GM18907 (cell line): ENCODE results near the gene CTDSP2.

Experiments used
- ATAC-seq: cut with Tn5 transposase; IDR thresholded peaks from one replicate; pipeline ENCODE4 v1.9.1; 2021; ENCODE audit warnings: mild to moderate bottlenecking, moderate library complexity; ENCODE audit not compliant: unreplicated experiment

The CTDSP2 gene

DNA sequence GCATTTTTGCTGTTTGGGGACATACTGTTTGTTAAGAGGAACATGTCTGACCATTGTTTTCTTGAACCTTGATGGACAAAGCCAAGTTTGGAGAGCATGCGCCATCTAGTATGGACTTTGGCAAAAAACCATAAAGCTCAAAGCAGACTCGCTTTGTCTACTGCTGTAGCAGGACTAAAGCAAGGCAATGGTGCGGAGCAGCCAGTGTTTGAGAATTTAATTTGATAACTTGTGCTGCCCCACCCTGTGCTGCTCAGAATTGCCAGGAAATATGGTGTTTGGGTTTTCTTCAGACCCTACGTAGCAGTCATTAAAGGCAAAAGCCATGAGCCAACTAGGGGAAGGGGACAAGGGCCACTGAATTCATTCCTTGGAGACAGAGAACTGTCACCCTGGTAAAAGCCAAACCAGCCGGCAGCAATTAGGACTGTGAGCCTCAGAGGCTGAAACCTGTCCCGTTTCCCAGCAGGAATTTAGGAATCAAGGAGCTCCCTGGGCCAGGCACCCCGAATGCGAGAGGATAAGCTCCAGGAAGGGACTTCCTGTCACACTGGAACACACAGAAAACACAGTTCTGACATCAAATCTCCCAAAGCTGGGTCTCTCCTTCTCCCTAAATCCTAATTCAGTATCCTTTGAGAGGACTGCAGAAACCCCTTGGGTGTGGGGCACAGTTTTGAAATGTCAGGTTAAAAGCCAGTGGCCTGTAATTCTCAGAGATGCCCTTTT, 29.1 kb downstream of the CTDSP2 start:
- no peak for ATAC-seq

DNA sequence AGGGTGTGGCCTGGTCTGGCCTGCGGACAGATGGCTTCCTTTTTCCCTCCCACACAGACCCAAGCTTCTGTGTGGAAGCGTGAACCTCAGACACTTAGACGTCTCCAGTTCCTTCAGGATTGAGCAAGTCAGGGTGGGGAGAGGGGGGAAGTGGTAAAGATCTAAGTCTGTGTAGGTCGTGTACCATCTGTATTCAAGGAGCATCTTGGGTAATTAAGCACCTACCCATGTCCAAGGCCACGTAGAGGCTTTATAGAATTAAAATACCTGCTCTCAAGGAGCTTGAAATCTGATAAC, 29.7 kb downstream of the CTDSP2 start:
- no peak for ATAC-seq

DNA sequence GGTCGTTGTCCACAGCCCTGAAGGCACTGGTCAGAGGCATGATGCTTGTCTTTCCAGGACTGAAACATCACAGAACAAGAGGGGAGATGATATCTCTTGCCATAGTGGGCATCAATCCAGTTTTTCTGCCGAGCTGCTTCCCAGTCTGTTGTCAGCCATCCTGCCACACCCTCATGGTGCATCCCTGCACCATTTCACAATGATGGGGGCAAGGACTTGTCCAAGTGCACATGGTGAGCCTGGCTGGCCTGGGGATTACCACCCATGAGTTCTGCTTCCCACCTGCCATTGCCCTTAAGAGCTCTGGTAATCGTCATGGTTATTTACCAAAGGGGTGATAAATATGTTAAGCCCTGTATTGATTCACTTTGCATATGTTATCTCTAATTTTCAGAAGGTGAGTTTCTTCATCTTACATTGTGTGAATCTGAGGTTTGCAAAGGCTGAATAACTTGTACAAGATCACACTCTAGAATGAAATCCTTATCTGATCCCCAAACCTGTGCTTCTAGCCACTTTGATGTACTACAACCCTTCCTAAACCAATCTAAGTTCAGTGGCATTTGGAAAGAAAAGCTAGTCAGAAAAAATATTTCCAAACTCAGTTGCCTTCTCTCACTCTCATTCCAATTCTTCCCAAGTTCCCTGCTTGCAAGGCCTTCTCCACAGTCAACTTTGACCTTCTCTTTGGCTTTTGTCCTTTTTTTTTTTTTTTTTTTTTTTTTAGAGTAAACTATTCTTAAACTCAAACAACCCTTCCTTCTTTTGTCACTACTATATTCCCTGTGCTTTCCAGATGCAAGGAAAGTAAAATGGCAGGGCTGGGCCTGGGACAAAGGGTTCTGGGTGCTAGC, 30.3 kb downstream of the CTDSP2 start:
- ATAC-seq, result no peak

DNA sequence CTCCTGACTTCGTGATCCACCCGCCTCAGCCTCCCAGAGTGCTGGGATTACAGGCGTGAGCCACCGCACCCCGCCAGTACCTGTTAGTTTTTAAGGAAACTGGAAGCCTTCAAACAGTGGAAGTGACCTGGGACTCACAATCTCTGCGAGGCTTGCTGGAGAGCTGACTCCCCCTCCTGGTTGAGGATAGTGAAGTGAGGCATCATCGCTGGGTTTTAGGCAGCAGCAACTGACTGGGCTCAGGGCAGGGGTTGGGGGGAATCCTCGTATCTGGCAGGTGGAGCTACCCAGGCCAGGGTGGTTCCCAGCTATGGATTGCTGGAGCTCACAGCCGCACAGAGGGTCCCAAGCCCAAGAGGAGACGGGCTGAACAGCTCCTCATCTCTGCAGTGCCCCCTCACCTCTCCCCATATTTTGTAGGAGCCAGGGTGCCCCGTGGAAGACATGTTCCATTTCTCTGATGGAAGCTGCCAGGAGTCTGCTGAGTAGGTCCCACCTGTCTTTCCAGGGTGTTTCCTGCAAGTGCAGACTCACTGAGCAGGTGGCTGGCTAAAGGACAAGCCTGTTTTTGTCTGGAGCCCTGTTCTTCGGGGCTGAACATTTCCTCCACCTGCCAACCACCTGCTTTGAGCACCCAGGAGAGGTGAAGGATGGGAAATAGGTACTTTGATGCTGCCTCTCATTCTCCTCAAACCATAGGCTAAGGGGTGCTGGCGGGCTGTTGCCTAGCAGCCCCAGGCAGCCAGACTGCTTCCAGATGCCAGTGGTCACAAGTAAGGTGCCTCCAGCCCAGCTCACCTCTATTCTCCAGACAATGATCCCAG, 31.1 kb downstream of the CTDSP2 start:
- ATAC-seq, result no peak

DNA sequence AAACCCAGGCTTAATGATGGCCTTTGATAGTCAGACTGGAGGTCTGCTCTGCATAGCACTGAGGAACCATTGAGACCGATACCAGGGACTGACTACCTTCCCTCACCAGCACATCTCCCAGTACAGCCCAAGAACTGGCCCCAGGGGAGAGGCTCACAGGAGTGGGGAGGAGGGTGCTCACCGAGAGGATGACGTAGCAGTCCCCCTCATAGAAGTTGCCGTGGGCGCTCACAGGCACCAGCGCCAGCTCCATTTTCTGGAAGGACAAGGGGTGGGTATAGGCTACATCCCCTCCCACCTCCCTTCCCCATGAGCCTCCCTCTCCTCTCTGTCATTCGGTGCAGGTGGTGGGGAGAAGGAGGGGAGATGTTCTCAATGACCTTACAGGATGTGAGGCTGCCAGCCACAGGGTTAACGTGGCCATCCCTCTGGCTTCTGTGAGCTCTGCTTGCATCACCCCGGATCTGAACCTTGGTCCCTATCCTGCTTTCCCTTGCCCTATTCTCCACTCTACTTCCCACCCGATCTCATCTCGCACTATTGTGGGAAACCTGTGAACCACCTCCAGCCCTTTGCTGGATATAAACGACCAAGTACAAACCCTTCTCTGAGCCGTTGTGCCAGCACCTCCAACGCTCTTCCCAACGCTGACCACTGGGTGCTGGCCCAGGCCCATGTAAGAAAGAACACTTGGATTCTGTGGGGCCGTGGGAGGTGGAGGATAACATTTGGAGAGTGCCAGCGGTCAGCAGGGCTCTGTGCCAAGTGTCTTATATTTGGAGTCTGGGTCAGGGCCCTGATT, 32.4 kb downstream of the CTDSP2 start:
- no peak for ATAC-seq

DNA sequence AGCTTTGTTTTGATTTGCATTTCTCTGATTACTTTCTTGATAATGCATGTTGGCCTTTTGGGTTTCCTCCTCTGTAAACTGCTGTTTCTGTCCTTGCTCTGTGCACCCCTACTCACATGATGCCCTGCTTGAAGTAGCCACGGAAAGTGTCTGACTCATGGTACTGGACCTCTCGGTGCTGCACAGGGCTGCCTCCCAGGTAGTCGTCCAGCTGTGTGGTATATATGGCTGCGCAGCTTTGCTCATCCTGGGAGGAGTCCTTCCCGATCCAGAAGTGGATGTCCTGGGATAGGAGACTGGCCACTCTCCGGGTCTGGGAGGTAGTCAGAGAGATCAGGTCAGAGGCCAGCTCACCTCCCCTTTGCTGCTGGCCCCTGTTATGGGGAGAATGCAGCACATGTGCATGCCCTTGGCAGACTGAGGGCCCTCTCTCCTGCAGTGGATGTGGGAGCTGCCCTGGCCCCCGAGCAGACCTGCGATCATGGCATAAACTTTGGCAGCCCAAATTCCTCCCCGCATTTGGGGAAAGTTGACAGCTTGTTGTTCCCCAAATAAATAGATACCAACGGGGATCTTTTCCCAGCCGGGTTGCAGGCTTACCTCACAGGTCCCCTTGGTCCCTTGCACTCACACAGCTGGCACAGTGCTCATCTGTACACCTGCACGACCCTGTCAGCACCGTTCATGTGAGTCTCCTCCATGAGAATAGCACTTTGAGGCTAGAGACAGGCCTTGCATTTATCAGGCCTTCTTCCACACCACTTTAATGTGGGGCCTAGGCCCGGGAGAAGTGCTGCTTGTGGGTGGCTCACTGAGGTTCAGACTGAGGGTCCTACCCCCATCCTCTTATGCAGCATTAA, 33.2 kb downstream of the CTDSP2 start:
- no peak for ATAC-seq

DNA sequence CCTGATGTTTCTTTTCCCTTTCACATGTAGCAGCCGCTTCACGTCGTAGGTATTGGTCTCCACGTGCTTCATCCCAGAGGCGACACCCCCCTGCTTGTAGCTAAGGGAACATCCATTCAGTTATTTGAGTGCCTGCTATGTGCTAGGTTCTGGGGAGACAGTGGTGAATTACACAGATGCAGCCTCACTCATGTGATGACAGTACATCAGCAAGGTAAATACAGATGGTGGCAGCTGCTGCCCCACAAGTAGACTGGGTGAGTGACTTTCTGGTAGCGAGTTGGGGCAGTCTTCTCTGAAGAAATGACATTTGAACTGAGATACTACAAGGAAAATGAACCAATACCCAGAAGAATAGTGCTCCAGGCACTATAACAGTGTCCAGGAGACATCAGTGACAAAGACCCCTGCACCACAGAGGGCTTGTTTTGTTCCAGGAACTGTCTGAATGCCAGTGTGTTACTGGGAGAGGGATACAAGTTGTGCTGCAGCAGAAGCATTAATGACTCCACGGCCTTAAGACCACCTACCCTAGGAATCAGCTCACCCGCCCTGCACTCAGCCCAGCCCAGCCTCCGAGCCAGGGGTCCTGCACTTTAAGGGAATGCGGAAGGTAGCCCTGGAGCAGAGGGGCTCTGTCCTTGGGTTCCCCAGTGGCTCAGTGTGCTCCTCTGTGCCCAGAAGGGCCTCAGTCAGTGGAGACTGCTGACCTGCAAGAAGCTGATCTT, 35.3 kb downstream of the CTDSP2 start:
- ATAC-seq, result no peak

DNA sequence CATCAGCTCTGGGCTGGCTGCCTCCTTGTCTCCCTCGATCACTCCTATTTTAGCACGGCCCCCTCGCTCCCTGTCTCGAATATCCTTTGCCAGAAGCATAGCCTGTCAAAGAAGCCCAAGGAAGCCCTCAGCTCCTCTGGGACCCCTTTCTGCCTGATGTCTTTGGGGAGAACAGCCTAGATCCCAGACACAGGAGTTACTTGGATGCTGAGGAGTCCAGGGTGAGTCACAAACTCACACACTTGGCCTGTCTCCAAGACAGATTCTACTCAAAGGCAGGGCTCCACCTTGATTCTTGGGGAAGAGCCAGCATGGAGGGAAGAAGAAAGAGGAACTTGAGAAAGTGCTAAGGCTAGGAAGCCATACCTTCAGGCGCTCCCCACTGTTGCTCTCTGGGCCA, 36.1 kb downstream of the CTDSP2 start:
- no peak for ATAC-seq

DNA sequence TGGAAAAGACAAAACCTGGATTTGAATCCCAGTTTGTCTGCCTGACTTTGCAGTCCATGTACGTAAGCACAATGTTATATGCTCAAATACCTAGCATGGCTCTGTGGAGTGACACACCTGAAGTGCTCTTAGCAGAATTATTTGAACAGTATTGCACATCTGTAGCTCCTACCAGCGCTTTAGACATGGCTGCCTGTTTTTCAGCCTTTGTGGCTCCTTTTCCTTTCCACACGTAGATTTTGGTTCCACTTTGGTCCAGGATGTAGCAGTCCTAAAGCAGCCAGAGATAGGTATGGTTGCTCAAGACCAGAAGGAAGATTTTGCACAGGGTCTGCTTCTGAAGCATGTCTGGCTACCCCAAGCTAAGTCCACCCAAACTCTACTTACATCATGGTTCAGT, 37.1 kb downstream of the CTDSP2 start:
- ATAC-seq, result no peak

DNA sequence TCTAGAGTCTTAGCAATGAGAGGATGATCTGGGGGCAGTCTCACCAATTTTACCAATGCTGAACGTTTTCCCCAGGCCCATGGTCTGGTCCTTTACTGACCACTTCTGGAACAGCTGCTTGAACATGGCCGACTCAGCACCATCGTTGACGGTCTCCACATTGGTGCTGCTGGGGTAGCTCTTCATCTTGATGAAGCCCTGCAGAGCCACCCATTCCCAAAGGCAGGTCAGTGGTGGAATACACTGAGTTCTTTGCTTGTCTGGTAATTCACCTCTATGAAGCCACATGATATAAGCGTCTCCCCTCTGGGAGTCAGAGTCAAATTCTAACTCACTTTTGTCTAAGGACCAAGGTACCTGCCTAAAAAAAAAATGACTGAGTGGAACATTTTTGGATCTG, 38.2 kb downstream of the CTDSP2 start:
- no peak for ATAC-seq

DNA sequence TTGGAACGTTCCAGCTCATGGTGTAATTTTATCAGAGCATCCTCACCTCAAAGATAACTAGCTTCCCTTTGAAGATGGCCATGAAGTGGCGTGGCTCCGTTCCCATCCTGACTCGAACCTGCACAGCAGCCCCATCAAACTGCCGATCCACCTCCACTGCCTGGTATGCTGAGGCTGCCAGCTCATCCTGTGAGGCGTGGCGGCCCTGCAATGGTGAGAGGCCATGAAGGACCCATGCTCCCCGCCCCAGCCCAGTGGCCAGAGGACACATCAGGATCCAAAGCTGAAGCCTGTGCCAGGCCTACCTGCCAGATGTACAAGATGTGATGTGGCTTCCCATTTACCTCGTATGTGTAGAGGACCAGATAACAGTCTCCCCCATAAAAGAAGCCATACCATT, 39.2 kb downstream of the CTDSP2 start:
- no peak for ATAC-seq

DNA sequence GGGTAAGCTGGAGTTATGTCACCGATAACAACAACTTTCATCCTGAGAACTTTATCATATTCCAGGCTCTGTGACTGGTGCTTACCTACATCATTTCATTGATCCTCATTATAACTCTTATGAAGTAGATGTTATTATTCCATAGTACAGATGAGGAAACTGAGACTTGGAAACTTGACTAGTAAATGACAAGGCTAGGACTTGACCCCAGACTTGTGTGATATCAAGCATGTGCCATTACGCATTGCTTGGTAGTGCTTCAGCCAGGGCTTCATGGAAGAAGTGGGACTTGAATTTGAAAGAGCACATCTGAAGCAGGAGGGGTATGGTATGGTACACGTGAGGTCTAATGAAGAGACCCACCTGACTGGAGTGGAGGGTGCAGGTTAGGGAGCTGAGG, 39.9 kb downstream of the CTDSP2 start:
- no peak for ATAC-seq

DNA sequence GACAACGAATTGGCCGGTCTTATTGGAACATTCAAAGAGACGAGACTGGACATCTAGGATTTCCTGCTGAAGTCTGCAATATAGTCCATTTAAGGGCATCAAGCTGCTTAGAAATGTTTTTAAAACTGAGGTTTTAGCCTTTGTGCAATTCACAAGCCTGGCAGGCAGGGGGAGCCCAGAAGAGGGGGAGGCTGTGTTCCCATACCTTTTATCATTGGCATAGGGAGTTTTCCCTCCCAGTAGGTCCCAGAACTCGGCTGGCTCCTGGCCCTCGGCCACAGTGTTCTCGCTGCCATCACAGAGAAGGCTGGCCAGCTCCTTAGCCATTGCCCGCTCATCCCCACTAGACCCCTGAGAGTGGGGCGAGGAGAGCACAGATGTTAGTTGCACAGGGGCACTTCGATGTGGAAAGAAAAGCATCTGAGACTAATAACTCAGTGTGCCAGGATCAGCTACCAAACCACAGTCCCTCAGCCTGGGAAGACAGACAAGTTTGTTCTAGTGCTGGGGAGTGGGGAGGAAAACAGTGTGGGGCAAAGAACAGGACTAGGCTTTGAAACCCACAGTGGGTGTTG, 43.1 kb downstream of the CTDSP2 start:
- ATAC-seq, result no peak

DNA sequence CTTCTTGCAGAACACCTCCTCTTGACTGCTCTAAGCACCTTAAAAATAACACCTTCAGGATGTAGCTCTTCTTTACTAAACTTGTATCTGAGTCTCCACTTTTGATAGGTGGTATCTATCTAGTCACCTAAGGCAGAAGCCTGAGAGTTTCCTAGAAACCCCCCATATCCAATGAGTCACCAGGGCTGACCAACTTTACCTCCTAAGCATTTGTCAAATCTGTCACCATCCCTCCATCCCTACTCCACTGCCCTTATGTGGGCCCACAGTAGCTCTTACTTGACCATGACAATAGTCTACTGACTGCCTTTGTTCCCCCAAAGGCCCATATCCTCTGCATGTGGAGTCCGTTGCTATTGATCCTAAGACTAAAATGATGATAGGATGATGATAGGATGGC, 43.9 kb downstream of the CTDSP2 start:
- no peak for ATAC-seq

DNA sequence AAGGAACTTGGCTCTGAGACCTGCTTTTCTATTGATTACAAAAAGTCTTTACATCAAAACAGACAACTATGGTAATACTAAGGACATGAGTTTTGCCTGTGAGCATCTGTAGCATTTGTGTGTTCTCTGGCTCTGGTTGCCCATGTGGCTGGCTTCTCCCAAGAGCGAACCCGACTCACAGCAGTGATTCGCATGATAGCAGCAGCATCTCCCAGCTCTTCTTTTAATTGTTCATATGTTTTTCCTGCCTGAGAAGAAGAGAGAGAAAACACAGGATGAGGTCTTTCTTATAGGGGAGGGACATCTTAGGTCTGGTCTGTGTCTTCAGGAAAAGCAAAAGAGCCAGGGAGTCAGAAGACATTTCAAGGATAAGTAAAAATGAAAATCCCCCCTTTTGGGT, 45.6 kb downstream of the CTDSP2 start:
- no peak for ATAC-seq

DNA sequence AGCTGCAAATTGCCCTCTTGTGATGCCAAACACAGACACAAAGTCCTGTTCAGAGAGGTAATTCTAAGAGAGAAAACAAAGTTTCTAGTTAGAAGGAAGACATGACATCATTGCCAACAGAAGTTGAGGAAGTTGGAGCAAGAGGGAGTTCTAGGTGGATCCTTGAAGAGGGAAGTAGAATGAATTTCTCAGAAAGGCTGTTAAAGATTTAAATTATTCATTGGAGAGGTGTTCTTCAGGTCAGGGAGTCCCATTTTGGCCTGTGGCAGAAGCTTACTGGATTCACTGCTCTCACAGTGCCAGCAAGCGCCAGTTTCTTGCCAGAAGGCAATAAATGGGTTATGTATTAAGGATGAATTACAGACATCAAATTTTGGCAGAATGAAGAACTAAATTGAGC, 48.6 kb downstream of the CTDSP2 start:
- ATAC-seq, result no peak

DNA sequence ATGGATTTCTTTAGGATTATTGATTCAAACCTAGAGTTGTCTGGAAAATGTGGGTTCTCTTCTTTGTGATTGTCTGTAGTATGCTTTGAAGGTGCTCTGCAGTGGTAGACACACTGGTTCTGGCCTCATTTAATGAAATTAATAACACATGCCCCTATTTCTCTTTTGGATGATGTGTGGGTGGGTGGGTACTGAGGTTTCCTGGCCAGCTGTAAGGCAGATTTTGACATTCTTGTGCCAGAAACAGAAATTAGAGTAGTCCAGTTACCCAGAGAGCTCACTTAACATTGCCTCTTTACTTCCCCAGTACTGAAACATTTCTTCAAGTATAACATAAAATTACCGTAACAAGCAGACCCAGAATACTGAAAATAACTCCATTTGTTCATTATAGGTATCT, 49.5 kb downstream of the CTDSP2 start:
- ATAC-seq, result no peak

DNA sequence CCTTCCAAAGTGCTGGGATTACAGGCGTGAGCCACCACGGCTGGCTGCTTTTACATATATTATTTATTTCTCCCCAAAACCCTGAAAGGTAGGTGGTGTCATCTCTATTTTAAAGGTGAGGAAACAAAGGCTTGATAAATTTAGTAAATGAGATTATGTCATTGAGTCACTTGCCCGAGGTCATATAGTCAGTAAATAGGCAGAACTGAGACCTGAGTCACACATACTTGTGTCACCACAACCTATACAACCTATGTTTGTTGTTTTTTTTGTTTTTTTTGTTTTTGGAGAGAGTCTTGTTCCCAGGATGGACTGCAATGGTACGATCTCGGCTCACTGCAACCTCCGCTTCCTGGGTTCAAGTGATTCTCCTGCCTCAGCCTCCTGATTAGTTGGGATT, 51.2 kb downstream of the CTDSP2 start:
- no peak for ATAC-seq

DNA sequence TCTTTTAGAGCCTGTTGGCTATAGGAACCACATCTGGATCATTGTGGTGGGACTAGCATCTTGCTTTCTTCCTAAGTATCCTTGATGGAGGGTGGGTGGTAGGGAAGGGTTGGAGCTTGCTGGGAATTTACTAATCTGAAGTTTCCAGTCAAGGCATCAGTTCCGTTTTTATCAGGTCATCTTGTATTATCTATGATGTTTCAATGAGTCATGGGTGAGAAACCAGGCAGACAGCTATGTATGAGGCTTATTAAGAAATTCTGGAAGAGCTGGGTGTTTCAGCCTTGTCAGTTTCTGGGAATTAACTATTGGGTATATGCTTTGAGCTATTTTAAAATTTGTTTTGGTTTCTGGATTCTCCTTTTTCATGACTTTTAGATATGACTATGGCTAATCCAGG, 52.6 kb downstream of the CTDSP2 start:
- ATAC-seq, result no peak
